Measurements from ENCODE around the gene GAS1.

GAS1 gene

DNA sequence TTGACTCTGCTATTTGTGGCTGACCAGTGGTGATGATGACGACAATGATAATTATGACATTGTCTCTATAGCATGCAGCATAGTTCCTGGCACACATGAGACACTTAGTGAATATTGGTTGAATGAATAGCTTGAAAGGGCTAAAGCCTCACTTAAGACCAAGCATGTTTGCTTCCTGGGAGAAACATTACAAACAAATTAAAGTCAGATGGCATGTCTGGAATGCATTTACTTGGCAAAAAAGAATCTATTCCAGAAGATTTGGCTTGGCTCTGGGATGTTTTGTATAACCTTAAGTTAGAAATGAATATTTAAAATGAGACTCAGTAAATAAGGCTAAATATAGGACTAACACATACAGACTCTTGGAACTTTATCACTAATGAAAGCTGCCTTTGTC is 21.6 kb downstream of the GAS1 start:
- DNase-seq (ENCODE audit: low read depth) = peak; percentile 90

GRCh38 chr9:86924206-86924605 is 23.1 kb downstream of the GAS1 start:
- DNase-seq (ENCODE audit: low read depth) = peak; percentile 47

GRCh38 chr9:86921151-86921923 is 26.0 kb downstream of the GAS1 start:
- DNase-seq (ENCODE audit: low read depth) = peak; percentile 6

GRCh38 chr9:86918556-86918955 is 28.8 kb downstream of the GAS1 start:
- DNase-seq (ENCODE audit: low read depth) = no peak

- DNase-seq (ENCODE audit: low read depth) = no peak
Observed at GRCh38 chr9:86912210-86912609, 35.1 kb downstream of the GAS1 start.

DNA sequence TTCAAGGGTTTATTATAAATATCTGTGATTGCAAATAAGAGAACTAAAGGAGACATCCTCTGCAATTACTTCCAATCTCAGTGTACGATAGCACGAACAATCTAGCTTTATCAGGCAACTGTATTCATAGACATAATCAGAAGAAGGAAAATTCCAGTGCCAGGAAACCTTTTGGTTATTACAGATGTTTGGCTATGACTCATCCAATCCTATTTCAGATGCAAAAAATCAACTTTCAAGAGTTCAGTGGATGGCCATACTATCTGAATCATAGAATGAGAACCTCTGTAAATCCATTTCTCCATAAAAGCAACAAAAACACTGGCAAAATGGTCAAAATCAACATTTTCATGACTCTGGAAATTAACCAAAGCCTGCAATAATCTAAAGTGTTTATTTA is 37.9 kb downstream of the GAS1 start:
- peak; percentile 46 for DNase-seq (ENCODE audit: low read depth)

GRCh38 chr9:86908261-86908660 is 39.0 kb downstream of the GAS1 start:
- no peak for DNase-seq (ENCODE audit: low read depth)

DNA sequence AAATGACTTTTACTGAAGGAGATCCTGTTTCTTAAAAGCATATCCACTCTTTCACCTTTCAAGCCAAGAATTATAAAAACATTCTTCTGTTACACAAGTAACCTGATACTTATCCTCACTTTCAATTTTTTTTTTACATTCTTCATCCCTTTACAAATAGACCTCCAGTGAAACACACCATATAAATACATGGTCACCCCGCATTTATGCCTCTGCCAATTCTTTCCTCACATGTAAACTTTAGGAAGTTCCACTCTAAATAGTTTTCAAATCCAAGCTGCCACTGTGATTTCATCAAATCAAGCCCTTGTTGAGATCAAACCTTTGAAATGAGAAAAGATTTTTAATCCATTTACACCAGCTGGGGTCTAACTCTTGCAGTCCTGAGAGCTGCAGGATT is 40.0 kb downstream of the GAS1 start:
- DNase-seq (ENCODE audit: low read depth) = no peak

DNA sequence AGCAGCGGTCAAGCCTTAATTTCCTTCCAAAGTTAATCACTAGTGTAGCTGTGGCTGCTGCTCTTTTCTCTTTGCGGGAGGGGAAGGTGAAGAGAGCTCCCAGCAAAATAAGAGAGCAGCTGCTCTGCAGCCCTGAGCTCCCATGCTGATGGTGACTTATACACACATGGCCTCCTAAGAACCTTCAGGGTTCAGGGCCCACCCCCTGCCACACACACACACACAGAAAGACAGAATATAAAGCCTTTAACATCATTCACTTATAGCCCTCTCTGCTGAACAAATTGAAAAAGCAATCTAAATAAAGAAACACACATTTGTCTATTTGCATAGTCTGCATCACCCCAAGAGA is 43.6 kb downstream of the GAS1 start:
- no peak for DNase-seq (ENCODE audit: low read depth)

GRCh38 chr9:86902991-86903733 is 44.1 kb downstream of the GAS1 start:
- DNase-seq (ENCODE audit: low read depth) = no peak

DNA sequence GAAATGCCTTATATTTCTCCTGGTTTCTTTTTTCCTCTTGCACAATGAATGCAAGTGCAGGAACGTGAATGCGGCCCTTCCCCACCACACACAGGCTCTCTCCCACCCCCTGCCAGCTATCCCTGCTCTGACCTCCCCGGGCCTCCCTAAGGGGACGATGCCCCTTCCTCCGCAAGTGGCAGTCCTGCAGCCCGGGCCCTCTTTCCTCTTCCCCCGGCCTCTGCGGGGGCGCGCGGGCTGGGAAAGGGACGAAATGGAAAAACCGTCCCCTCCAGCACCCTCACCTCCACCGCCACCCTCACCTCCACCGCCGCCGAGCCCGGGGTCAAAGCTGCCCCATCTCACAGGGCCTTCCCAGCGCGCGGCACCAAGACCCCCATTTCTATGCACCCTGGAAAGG is 44.7 kb downstream of the GAS1 start:
- no peak for DNase-seq (ENCODE audit: low read depth)

DNA sequence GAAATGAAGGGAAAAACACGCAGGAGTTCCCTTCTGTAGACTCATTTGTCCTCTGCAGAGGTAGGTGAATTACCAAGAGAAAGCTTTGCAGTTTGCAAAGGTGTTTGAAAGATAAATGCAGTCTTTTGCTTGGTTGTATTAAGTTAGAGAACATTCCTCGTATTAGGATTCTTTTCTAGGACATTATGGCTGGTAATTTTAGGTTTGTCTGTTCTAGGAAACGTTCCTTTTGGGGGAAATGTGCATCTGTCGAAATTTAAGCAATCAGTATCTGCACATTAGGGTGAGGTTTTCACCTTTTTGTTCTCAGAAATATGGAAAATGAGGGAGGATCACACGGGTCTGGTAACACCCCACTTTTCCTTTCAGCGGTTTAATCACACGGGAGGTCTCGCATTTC is 45.1 kb downstream of the GAS1 start:
- no peak for DNase-seq (ENCODE audit: low read depth)

- DNase-seq (ENCODE audit: low read depth) = no peak
Observed at GRCh38 chr9:86901511-86901910, 45.8 kb downstream of the GAS1 start.

Measured in fibroblast of gingiva (primary cell).